Loucy (cell line): ENCODE results near the gene SLU7.

Experiments
- H2AFZ ChIP-seq: fragments of 200-600 bp; sonication (generic); 2 replicates; pipeline ENCODE4 v1.6.0; 2016; ENCODE audit warnings: antibody characterized with exemption, mild to moderate bottlenecking, low read length, moderate library complexity
- H3F3A ChIP-seq: fragments of 200-600 bp; 2 replicates; pipeline ENCODE4 v1.6.0; 2016; ENCODE audit warnings: antibody characterized with exemption, low read depth, mild to moderate bottlenecking
- H3K27me3 ChIP-seq: fragments of 200-600 bp; sonication (generic); 2 replicates; pipeline ENCODE4 v1.6.1; 2014; ENCODE audit warnings: low read length, mild to moderate bottlenecking; ENCODE audit not compliant: insufficient read depth, poor library complexity, severe bottlenecking
- H3K36me3 ChIP-seq: fragments of 200-600 bp; sonication (generic); 2 replicates; pipeline ENCODE4 v1.6.1; 2016; ENCODE audit warnings: low read length; ENCODE audit not compliant: insufficient read depth
- H3K4me1 ChIP-seq: fragments of 200-600 bp; sonication (generic); 2 replicates; pipeline ENCODE4 v1.5.1; 2014; ENCODE audit warnings: low read length, mild to moderate bottlenecking; ENCODE audit not compliant: insufficient read depth, poor library complexity, severe bottlenecking
- H3K4me2 ChIP-seq: fragments of 200-600 bp; sonication (generic); 2 replicates; pipeline ENCODE4 v1.6.0; 2014; ENCODE audit warnings: antibody characterized with exemption, low read length, low read depth, mild to moderate bottlenecking; ENCODE audit not compliant: poor library complexity, severe bottlenecking
- H3K4me3 ChIP-seq: fragments of 200-600 bp; sonication (generic); 2 replicates; pipeline ENCODE4 v1.5.1; 2014; ENCODE audit warnings: low read length, mild to moderate bottlenecking, mixed read lengths; ENCODE audit not compliant: poor library complexity, severe bottlenecking
- H3K79me2 ChIP-seq: fragments of 200-600 bp; sonication (generic); 2 replicates; pipeline ENCODE4 v1.6.1; 2014; ENCODE audit warnings: low read length; ENCODE audit not compliant: insufficient read depth
- H3K9ac ChIP-seq: fragments of 200-600 bp; sonication (generic); 2 replicates; pipeline ENCODE4 v1.6.0; 2014; ENCODE audit warnings: mild to moderate bottlenecking, low read depth, low read length, moderate library complexity; ENCODE audit not compliant: poor library complexity, severe bottlenecking
- H3K9me2 ChIP-seq: fragments of 200-600 bp; sonication (generic); replicated peaks from 2 replicates; pipeline ENCODE4 v1.6.1; 2016; ENCODE audit warnings: low read depth, low read length, mixed read lengths
- H3K9me3 ChIP-seq: fragments of 200-600 bp; sonication (generic); 2 replicates; pipeline ENCODE4 v1.6.1; 2014; ENCODE audit warnings: mild to moderate bottlenecking, antibody characterized with exemption, low read length, low read depth; ENCODE audit not compliant: insufficient read depth
- H4K20me1 ChIP-seq: fragments of 200-600 bp; sonication (generic); 2 replicates; pipeline ENCODE4 v1.6.0; 2014; ENCODE audit warnings: antibody characterized with exemption, low read length, mild to moderate bottlenecking; ENCODE audit not compliant: insufficient read depth, poor library complexity, severe bottlenecking
- EZH2phosphoT487 ChIP-seq: fragments of 200-600 bp; IDR thresholded peaks from 2 replicates; pipeline ENCODE4 v1.6.1; 2018; ENCODE audit warnings: antibody characterized with exemption, mild to moderate bottlenecking, moderate library complexity, borderline replicate concordance
- TF ChIP-seq, protein P1 (sequence below): fragments of 200-600 bp; sonication (generic); conservative IDR thresholded peaks from 2 replicates; pipeline ENCODE4 v1.5.1; 2014; ENCODE audit warnings: mild to moderate bottlenecking, antibody characterized with exemption, low read length

SLU7 gene

DNA sequence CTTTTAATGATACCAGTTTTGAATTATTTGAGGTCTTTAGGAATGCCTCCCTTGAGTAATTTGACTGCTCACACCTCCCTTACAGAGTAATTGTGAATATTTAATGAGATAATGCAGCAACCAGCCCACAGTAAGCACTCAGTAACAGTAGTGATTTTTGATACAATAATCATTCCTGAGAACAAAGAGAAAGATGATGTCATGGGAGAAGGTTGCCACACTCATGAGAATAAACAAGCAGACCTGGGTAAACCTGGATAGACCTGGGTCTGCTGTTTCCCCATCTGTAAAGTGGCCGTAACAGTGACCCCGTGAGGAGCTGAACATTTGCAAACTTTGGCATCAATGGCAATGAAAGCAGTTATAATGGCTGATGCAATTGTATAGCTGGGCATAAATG is 52.7 kb downstream of the SLU7 start:
- Histone ChIP-seq H3K9me2 (no peaks in the 10 kb centered on the region), H2AFZ (no peak overlapping the region), H3K4me3 (no peak overlapping the region), H3K4me2 (no peak overlapping the region), H3K9me3 (no peaks in the 10 kb centered on the region), H3K9ac (no peak overlapping the region), H3K27me3 (no peaks in the 10 kb centered on the region), H3K4me1 (no peaks in the 10 kb centered on the region), H3K36me3 (no peaks in the 10 kb centered on the region), H3F3A (no peaks in the 10 kb centered on the region), H4K20me1 (no peaks in the 10 kb centered on the region), H3K79me2 (no peaks in the 10 kb centered on the region)
- no peak for TF ChIP-seq EZH2phosphoT487
- TF ChIP-seq, protein P1, sequence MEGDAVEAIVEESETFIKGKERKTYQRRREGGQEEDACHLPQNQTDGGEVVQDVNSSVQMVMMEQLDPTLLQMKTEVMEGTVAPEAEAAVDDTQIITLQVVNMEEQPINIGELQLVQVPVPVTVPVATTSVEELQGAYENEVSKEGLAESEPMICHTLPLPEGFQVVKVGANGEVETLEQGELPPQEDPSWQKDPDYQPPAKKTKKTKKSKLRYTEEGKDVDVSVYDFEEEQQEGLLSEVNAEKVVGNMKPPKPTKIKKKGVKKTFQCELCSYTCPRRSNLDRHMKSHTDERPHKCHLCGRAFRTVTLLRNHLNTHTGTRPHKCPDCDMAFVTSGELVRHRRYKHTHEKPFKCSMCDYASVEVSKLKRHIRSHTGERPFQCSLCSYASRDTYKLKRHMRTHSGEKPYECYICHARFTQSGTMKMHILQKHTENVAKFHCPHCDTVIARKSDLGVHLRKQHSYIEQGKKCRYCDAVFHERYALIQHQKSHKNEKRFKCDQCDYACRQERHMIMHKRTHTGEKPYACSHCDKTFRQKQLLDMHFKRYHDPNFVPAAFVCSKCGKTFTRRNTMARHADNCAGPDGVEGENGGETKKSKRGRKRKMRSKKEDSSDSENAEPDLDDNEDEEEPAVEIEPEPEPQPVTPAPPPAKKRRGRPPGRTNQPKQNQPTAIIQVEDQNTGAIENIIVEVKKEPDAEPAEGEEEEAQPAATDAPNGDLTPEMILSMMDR, result no peak

DNA sequence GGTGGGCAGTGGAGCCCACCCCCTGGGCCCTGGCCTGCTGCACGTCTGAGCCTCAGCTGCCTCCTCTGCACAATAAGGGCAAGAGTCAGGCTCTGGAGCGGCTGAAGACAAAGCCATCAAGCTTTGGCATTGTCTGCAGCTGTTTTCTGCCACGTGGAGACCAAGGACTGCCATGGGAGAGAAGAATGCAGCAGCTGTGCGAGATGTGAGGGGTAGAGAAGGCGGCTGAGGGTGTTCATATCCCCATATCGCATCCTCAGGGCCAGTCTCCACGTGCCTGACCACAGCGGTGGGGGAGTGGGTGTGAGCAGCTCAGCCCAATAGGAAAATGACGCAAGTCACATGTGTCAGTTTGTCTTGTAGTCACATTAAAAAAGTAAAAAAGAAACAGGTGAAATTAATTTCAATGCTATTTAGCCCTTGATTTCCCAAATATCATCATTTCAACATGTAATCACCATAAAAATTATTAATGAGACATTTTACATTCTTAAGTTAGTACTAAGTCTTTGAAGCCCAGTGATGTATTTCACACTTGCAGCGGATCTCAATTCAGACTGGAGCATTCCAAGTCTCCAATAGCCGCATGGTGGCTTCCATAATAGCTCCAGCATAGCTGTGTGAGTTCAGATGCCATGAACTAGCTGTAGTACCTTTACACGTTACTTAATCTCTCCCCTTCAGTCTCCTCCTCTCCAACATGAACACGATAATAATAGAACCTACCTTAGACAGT is 55.1 kb downstream of the SLU7 start:
- H3K9ac ChIP-seq, result no peak overlapping the region
- TF ChIP-seq EZH2phosphoT487, result no peak
- TF ChIP-seq, protein P1, result no peak
- no peaks in the 10 kb centered on the region for H3K4me1 ChIP-seq
- H3K9me2 ChIP-seq, result no peaks in the 10 kb centered on the region
- no peaks in the 10 kb centered on the region for H4K20me1 ChIP-seq
- H3K4me2 ChIP-seq, result no peak overlapping the region
- H3K9me3 ChIP-seq, result no peaks in the 10 kb centered on the region
- H3K4me3 ChIP-seq, result no peak overlapping the region
- H3K27me3 ChIP-seq, result no peaks in the 10 kb centered on the region
- no peaks in the 10 kb centered on the region for H3K36me3 ChIP-seq
- H3F3A ChIP-seq, result no peaks in the 10 kb centered on the region
- no peaks in the 10 kb centered on the region for H3K79me2 ChIP-seq
- H2AFZ ChIP-seq, result no peak overlapping the region

DNA sequence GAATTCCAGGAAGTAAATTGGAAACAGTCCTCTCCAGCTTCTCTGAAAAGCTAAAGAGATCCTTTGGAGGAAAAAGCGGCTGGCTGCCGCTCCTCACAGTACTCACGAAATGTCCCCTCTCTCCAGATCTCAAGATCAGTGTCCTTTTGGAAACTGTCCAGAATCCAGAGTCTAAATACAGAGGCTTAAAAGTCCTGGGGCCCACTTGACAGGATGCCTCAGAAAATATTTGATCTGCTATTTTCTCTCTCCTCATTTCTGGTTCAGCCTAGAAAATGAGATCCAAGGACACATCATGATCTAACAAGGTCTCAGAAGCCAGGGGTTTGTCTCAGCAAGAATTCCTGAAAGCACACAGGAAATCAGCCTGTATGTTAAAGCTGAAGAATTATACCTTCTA is 55.7 kb downstream of the SLU7 start:
- Histone ChIP-seq H3K9ac (no peak overlapping the region), H3F3A (no peaks in the 10 kb centered on the region), H2AFZ (no peak overlapping the region)

More for the DNA sequence above, 55.7 kb downstream of the SLU7 start:
- no peak overlapping the region for H3K4me2 ChIP-seq
- no peaks in the 10 kb centered on the region for H3K4me1 ChIP-seq
- H3K9me2 ChIP-seq, result no peaks in the 10 kb centered on the region
- TF ChIP-seq EZH2phosphoT487, result no peak
- TF ChIP-seq, protein P1, result no peak
- H4K20me1 ChIP-seq, result no peaks in the 10 kb centered on the region
- H3K27me3 ChIP-seq, result no peaks in the 10 kb centered on the region
- no peaks in the 10 kb centered on the region for H3K9me3 ChIP-seq
- H3K79me2 ChIP-seq, result no peaks in the 10 kb centered on the region
- no peak overlapping the region for H3K4me3 ChIP-seq
- H3K36me3 ChIP-seq, result no peaks in the 10 kb centered on the region
